Endothelial cell (in vitro differentiated cells): ENCODE data around the gene TIMM9. TPM values are rescaled to one million over a fixed set of nuclear protein-coding genes. Genes with fewer than 3 reads are reported as not detected.

Experiments used
- DNase-seq: peaks from one replicate; pipeline ENCODE4 v3.0.0; 2021; ENCODE audit warnings: low spot score
- H3K27ac Mint-ChIP-seq: one replicate; pipeline ENCODE4 v1.8.0; 2021; ENCODE audit warnings: mixed read lengths, inconsistent platforms; ENCODE audit not compliant: unreplicated experiment
- H3K27me3 Mint-ChIP-seq: one replicate; pipeline ENCODE4 v1.8.0; 2021; ENCODE audit warnings: mild to moderate bottlenecking, moderate library complexity, mixed read lengths, inconsistent platforms; ENCODE audit not compliant: unreplicated experiment
- H3K36me3 Mint-ChIP-seq: one replicate; pipeline ENCODE4 v1.8.0; 2021; ENCODE audit warnings: mild to moderate bottlenecking, low read depth, mixed read lengths, inconsistent platforms; ENCODE audit not compliant: unreplicated experiment
- H3K4me1 Mint-ChIP-seq: one replicate; pipeline ENCODE4 v1.8.0; 2021; ENCODE audit warnings: mild to moderate bottlenecking, mixed read lengths, inconsistent platforms; ENCODE audit not compliant: unreplicated experiment
- H3K4me3 Mint-ChIP-seq: one replicate; pipeline ENCODE4 v1.8.0; 2021; ENCODE audit warnings: mild to moderate bottlenecking, mixed read lengths, inconsistent platforms; ENCODE audit not compliant: unreplicated experiment
- H3K9me3 Mint-ChIP-seq: one replicate; pipeline ENCODE4 v1.8.0; 2021; ENCODE audit warnings: mixed read lengths, inconsistent platforms; ENCODE audit not compliant: unreplicated experiment
- CTCF ChIP-seq: fragments of 200-600 bp; sonication (generic); IDR thresholded peaks from one replicate; pipeline ENCODE4 v1.5.0; 2021; ENCODE audit warnings: antibody characterized with exemption; ENCODE audit not compliant: unreplicated experiment
- total RNA-seq: library from RNA; stranded (reverse); fragmentation: NEBNext Ultra II Directional; extraction: Animal tissue kit (Norgen Biotek cat#: 25700); gene quantifications from one replicate; pipeline ENCODE4 v1.2.1, GENCODE V29; 2021; ENCODE audit not compliant: unreplicated experiment

The TIMM9 gene
- total RNA-seq, 1 donor from 2014 or later, result 42.1 TPM

- DNase-seq, result no peak
- Mint-ChIP-seq H3K4me3 (no peak overlapping the region), H3K36me3 (peaks cover 3% of the 10 kb centered on the region), H3K27ac (no peak overlapping the region), H3K9me3 (no peaks in the 10 kb centered on the region), H3K27me3 (peaks cover 9% of the 10 kb centered on the region), H3K4me1 (peaks cover 6% of the 10 kb centered on the region)
- no peak for TF ChIP-seq CTCF
Measured at GRCh38 chr14:58398495-58398894, 28.8 kb downstream of the TIMM9 start.

- H3K27ac Mint-ChIP-seq, result peak overlapping the region; percentile 8
- peak overlapping the region; percentile 65 for H3K4me3 Mint-ChIP-seq
- H3K27me3 Mint-ChIP-seq, result peaks cover 9% of the 10 kb centered on the region
- H3K9me3 Mint-ChIP-seq, result no peaks in the 10 kb centered on the region
- TF ChIP-seq CTCF, result no peak
- H3K4me1 Mint-ChIP-seq, result peaks cover 6% of the 10 kb centered on the region
- no peak for DNase-seq
- H3K36me3 Mint-ChIP-seq, result peaks cover 3% of the 10 kb centered on the region
Measured at GRCh38 chr14:58397156-58397555, 30.2 kb downstream of the TIMM9 start.

- H3K4me1 Mint-ChIP-seq, result peaks cover 6% of the 10 kb centered on the region
- peak; percentile 96 for TF ChIP-seq CTCF
- peak within 1 kb of the TSS; percentile 87 for H3K4me3 Mint-ChIP-seq
- H3K27ac Mint-ChIP-seq, result peak within 1 kb of the TSS; percentile 78
- H3K36me3 Mint-ChIP-seq, result peaks cover 3% of the 10 kb centered on the region
- H3K27me3 Mint-ChIP-seq, result peaks cover 9% of the 10 kb centered on the region
- peak; percentile 88 for DNase-seq
- H3K9me3 Mint-ChIP-seq, result no peaks in the 10 kb centered on the region
Measured at GRCh38 chr14:58395812-58396788, 31.2 kb downstream of the TIMM9 start, which contains the start of gene TOMM20L. Gene TOMM20L, plus strand, starts transcription at chr14:58395930. Its CDS starts 28 bp downstream, at chr14:58395958.

GRCh38 chr14:58395562-58395811 is 31.8 kb downstream of the TIMM9 start:
- Mint-ChIP-seq H3K36me3 (peaks cover 3% of the 10 kb centered on the region), H3K4me1 (peaks cover 6% of the 10 kb centered on the region), H3K27me3 (peaks cover 9% of the 10 kb centered on the region), H3K9me3 (no peaks in the 10 kb centered on the region), H3K4me3 (peak overlapping the region; percentile 87), H3K27ac (peak overlapping the region; percentile 67)
- no peak for TF ChIP-seq CTCF
- no peak for DNase-seq

- Mint-ChIP-seq H3K4me3 (no peak overlapping the region), H3K9me3 (no peaks in the 10 kb centered on the region), H3K27me3 (peaks cover 5% of the 10 kb centered on the region), H3K4me1 (peaks cover 4% of the 10 kb centered on the region), H3K27ac (no peak overlapping the region), H3K36me3 (peaks cover 7% of the 10 kb centered on the region)
- TF ChIP-seq CTCF, result no peak
- DNase-seq, result no peak
Measured at GRCh38 chr14:58390830-58391229, 36.5 kb downstream of the TIMM9 start.
